ENCODE results near the gene PANK2. TPM values are rescaled to one million over a fixed set of nuclear protein-coding genes. Genes with fewer than 3 reads are reported as not detected.
"Not testable (repeated sequence)": the region's sequence is repeated elsewhere in the genome, so short reads cannot be mapped to it uniquely, and the experiment has no call there.

Gene PANK2
- total RNA-seq: 29.3 and 45.4 TPM in 2 replicates

GRCh38 chr20:3888622-3889488, at the start of gene PANK2:
Gene PANK2 (plus strand): TSS chr20:3889387.
- DNase-seq (ENCODE audit: low read depth): peak; percentile 66
- peak within 1 kb of the TSS; percentile 95 for H3K4me3 ChIP-seq (ENCODE audit: low read depth, low read length)
- TF ChIP-seq, protein P1, sequence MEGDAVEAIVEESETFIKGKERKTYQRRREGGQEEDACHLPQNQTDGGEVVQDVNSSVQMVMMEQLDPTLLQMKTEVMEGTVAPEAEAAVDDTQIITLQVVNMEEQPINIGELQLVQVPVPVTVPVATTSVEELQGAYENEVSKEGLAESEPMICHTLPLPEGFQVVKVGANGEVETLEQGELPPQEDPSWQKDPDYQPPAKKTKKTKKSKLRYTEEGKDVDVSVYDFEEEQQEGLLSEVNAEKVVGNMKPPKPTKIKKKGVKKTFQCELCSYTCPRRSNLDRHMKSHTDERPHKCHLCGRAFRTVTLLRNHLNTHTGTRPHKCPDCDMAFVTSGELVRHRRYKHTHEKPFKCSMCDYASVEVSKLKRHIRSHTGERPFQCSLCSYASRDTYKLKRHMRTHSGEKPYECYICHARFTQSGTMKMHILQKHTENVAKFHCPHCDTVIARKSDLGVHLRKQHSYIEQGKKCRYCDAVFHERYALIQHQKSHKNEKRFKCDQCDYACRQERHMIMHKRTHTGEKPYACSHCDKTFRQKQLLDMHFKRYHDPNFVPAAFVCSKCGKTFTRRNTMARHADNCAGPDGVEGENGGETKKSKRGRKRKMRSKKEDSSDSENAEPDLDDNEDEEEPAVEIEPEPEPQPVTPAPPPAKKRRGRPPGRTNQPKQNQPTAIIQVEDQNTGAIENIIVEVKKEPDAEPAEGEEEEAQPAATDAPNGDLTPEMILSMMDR (conservative IDR thresholded peaks at IDR 0.05; ENCODE audit: low read depth, low read length): peak; percentile 53

DNA sequence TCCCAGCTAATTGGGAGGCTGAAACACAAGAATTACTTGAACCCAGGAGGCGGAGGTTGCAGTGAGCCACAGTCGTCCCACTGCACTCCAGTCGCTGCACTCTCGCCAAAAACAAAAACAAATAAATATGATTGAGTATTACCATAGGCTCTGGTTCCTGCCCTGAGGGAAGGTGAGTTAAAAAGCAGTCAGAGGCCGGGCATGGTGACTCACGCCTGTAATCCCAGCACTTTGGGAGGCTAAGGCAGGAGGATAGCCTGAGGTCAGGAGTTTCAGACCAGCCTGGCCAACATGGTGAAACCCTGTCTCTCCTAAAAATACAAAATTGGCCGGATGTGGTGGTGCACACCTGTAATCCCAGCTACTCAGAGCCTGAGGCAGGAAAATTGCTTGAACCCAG, 49.0 kb upstream of the PANK2 start:
- not testable (repeated sequence) for H3K4me3 ChIP-seq (ENCODE audit: low read depth, low read length)

DNA sequence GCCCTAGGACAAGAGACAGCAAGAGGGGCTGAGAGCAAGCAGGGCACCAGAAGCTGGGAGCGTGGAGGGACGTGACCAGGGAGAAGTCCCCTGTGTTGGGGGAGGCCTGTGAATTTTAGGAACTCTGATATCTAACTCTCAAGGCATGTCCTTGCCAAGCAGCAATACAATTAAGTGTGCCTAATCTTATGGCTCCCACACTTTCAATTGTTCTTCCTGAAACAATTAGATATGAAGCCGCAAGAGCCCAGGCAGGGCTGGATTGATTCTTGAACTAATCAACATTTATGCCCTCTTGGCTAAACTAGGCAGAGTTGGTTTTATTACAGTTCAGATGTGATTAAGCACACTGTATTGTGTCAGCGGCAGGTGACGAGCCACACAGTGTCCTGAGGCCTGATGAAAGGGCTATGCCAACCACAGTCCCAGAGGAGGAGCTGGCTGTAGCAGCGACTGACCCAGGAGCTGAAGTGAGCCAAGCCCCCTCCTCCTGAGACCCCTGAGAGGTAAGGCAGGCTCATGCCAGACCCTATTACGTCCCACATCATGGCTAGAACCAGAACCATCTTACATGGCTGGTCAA, 46.7 kb upstream of the PANK2 start:
- no peak overlapping the region for H3K4me3 ChIP-seq (ENCODE audit: low read depth, low read length)
- TF ChIP-seq, protein P1 (conservative IDR thresholded peaks at IDR 0.05; ENCODE audit: low read depth, low read length): no peak
- DNase-seq (ENCODE audit: low read depth): no peak

More for the DNA sequence above, 49.0 kb upstream of the PANK2 start:
- not testable (repeated sequence) for DNase-seq (ENCODE audit: low read depth)

- TF ChIP-seq, protein P1 (conservative IDR thresholded peaks at IDR 0.05; ENCODE audit: low read depth, low read length): no peak
- no peak for DNase-seq (ENCODE audit: low read depth)
Observed at GRCh38 chr20:3843490-3843889, 45.7 kb upstream of the PANK2 start.

GRCh38 chr20:3843990-3844619, 45.1 kb upstream of the PANK2 start:
- not testable (repeated sequence) for H3K4me3 ChIP-seq (ENCODE audit: low read depth, low read length); DNase-seq (ENCODE audit: low read depth)

More at GRCh38 chr20:3843490-3843889, 45.7 kb upstream of the PANK2 start:
- H3K4me3 ChIP-seq (ENCODE audit: low read depth, low read length): no peak overlapping the region

DNA sequence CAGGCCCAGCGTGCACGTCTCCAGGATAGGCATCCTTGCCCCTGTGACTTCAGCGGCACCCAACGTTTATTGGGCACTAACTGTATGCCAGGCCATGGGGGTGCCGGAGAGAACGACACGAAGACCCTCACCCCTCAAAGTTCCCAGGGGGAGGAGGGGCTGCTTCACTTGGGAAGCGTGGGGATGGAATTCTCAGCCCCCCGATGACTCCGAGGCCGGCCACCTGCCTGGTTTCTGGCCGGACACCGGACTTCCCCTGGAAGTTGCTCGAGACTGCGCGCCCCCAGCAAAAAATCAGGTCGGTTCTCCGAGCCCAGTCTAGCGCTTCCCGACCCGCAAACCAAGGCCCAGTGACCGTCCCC, 42.8 kb upstream of the PANK2 start:
- no peak for DNase-seq (ENCODE audit: low read depth)
- peak overlapping the region; percentile 99 for H3K4me3 ChIP-seq (ENCODE audit: low read depth, low read length)
- TF ChIP-seq, protein P1 (conservative IDR thresholded peaks at IDR 0.05; ENCODE audit: low read depth, low read length): no peak

DNA sequence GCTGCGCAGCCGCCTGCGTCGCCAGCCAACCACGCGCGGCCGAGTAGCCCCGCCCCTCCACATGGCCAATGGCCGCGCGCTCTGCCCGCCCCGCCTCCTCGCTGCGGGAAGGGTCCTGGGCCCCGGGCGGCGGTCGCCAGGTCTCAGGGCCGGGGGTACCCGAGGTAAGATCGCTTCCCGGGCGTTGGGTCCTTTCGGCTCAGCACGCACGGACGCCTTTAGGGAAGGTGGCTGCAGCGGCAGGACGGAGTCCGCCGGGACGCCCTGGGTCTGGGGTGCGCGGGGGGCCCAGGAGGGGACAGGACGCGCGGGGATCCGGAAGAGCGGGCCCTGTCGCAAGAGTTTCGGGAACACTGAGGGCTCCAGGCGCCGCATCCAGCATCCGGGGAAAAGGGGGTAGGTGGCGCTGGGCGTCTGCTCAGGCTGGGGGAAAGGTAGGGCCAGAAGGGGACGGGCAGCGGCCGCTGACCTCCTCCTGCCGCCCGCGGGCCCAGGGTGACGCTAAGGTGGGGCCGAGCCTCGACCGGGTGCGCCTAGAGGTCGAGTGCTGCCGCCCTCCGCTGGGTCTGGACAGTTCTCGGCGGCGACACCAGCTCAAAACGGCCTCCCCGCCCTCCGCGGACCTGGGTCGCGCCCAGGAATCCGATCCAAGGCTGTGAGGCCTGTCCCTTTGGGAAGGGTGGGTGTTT, 42.3 kb upstream of the PANK2 start, which contains the start of gene MAVS:
Gene MAVS, plus strand, starts transcription at position 95 of the 689 bp plus-strand sequence. CDS start 7,791 bp downstream, outside the sequence.
- H3K4me3 ChIP-seq (ENCODE audit: low read depth, low read length): peak within 1 kb of the TSS; percentile 99
- no peak for DNase-seq (ENCODE audit: low read depth)
- TF ChIP-seq, protein P1 (conservative IDR thresholded peaks at IDR 0.05; ENCODE audit: low read depth, low read length): no peak
